ENCODE data around the gene ZBTB7A.

Gene ZBTB7A

DNA sequence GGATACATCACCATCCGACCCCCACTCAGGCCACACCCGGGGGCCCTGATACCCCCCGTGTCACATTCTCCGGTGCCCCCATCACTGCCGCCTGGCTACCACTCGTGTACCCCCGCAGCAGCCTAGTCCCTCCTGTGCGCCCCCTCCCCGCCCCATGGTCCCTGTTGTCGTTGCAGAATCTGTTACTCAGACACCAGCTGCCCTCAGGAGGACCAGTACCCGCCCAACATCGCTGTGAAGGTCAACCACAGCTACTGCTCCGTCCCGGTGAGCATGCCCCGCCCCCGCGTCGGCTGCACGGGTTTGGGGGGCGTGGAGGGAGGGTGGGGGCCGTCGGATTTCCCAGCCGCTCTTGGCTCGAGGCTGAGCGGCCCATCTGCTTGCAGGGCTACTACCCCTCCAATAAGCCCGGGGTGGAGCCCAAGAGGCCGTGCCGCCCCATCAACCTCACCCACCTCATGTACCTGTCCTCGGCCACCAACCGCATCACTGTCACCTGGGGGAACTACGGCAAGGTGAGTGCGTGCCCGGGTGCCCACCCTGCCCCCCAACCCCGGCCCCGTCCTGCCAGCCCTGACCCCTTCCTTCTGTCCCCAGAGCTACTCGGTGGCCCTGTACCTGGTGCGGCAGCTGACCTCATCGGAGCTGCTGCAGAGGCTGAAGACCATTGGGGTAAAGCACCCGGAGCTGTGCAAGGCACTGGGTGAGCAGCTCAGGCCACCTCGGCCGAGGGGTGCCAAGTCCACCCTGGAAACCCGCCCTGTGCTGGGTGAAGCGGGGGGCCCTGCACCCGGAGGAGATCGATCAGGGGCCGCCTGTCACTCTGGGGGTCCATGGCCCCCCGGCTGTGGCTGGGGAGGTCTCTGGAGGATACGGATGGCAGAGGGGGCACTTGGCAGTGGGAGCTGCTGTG is 38.1 kb downstream of the ZBTB7A start:
- POLR2A ChIA-PET, result interaction anchor here (0.6 to 1.3 kb wide), 3 partner anchors 21 to 132 kb away, joined by 3 to 7 read pairs (median 4); partner anchors contain the start of genes EEF2 and PIAS4
- no peak for TF ChIP-seq ZNF677 (tag by site-specific recombination; IDR thresholded peaks at IDR 0.05)
- TF ChIP-seq ZNF629 (tag by site-specific recombination; IDR thresholded peaks at IDR 0.05), result no peak
- TF ChIP-seq ZNF544 (tag by site-specific recombination; IDR thresholded peaks at IDR 0.05), result no peak
- TF ChIP-seq ZNF239 (tag by site-specific recombination; IDR thresholded peaks at IDR 0.05), result no peak
- TF ChIP-seq KLF16 (tag by site-specific recombination; IDR thresholded peaks at IDR 0.05), result no peak
- TF ChIP-seq ZNF184 (tag by site-specific recombination; IDR thresholded peaks at IDR 0.05), result no peak
- TF ChIP-seq ZNF585B (tag by site-specific recombination; IDR thresholded peaks at IDR 0.05), result no peak
- TF ChIP-seq, protein P1, sequence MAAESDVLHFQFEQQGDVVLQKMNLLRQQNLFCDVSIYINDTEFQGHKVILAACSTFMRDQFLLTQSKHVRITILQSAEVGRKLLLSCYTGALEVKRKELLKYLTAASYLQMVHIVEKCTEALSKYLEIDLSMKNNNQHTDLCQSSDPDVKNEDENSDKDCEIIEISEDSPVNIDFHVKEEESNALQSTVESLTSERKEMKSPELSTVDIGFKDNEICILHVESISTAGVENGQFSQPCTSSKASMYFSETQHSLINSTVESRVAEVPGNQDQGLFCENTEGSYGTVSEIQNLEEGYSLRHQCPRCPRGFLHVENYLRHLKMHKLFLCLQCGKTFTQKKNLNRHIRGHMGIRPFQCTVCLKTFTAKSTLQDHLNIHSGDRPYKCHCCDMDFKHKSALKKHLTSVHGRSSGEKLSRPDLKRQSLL (tag by site-specific recombination; IDR thresholded peaks at IDR 0.05), result no peak
- no peak for TF ChIP-seq ZSCAN16 (tag by site-specific recombination; IDR thresholded peaks at IDR 0.05)
- TF ChIP-seq IKZF3 (tag by site-specific recombination; IDR thresholded peaks at IDR 0.05), result no peak
- no peak for TF ChIP-seq HOXA7 (CRISPR knock-in tag; IDR thresholded peaks at IDR 0.05; ENCODE audit: borderline replicate concordance)
- TF ChIP-seq ZNF660 (tag by site-specific recombination; IDR thresholded peaks at IDR 0.05), result no peak
- no peak for TF ChIP-seq ZNF350 (tag by site-specific recombination; IDR thresholded peaks at IDR 0.05)
- no peak for TF ChIP-seq ZNF76 (tag by site-specific recombination; IDR thresholded peaks at IDR 0.05; ENCODE audit: borderline replicate concordance, low read depth)
- TF ChIP-seq MYNN (tag by site-specific recombination; IDR thresholded peaks at IDR 0.05; ENCODE audit: borderline replicate concordance), result no peak
- TF ChIP-seq ZNF341 (tag by site-specific recombination; IDR thresholded peaks at IDR 0.05; ENCODE audit: low read depth), result no peak

DNA sequence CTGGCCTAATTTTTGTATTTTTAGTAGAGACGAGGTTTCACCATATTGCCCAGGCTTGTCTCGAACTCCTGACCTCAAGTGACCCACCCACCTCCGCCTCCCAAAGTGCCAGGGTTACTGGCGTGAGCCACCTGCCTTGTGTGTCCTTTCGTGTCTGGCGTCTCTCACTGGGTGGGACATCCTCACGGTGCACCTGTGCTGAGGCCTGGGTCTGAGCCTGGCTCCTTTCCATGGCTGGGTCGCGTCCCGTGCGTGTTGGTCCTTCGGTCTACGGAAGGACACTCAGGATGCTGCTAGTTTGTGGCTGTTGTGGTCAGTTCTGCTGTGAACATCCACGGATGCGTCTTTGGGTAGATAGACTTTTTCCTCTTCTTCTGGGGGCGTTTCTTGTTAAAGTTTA is 39.6 kb downstream of the ZBTB7A start:
- ChIA-PET CTCF (interaction anchor here (0.5 kb wide), 1 partner anchor 205 kb away, joined by 3 read pairs; no protein-coding TSS in a partner anchor), POLR2A (no interaction called here)
- Histone ChIP-seq H3K4me3 (ENCODE audit: low read depth, low read length) (no peak overlapping the region), H3K27ac (ENCODE audit: extremely low read depth, low read depth, low read length) (no peak overlapping the region), H3K4me1 (ENCODE audit: control insufficient read depth, insufficient read depth, low read length) (no peaks in the 10 kb centered on the region), H3K36me3 (ENCODE audit: control insufficient read depth in 2 of 2, insufficient read depth in 1 of 2, low read length in 2 of 2) (peaks cover 0 to 53% of the 10 kb centered on the region in 2 experiments; a peak in 2 of 3 replicates), H3K9me3 (ENCODE audit: control insufficient read depth, insufficient read depth, low read depth, low read length) (no peaks in the 10 kb centered on the region)
- TF ChIP-seq ZNF621 (tag by site-specific recombination; IDR thresholded peaks at IDR 0.05) (no peak), ZNF24 (tag by site-specific recombination; IDR thresholded peaks at IDR 0.05) (no peak), GLIS1 (tag by site-specific recombination; IDR thresholded peaks at IDR 0.05) (no peak), ZNF600 (tag by site-specific recombination; IDR thresholded peaks at IDR 0.05) (no peak), ZNF558 (tag by site-specific recombination; IDR thresholded peaks at IDR 0.05) (no peak), ZNF138 (tag by site-specific recombination; IDR thresholded peaks at IDR 0.05; ENCODE audit: borderline replicate concordance) (no peak), BCL11B (tag by site-specific recombination; IDR thresholded peaks at IDR 0.05; ENCODE audit: low read depth) (no peak), ZNF169 (tag by site-specific recombination; IDR thresholded peaks at IDR 0.05) (no peak), ZNF146 (tag by site-specific recombination; IDR thresholded peaks at IDR 0.05) (no peak), ZNF280D (tag by site-specific recombination; IDR thresholded peaks at IDR 0.05) (no peak), ZNF394 (tag by site-specific recombination; IDR thresholded peaks at IDR 0.05; ENCODE audit: borderline replicate concordance) (no peak)
- TF ChIP-seq, protein P2, sequence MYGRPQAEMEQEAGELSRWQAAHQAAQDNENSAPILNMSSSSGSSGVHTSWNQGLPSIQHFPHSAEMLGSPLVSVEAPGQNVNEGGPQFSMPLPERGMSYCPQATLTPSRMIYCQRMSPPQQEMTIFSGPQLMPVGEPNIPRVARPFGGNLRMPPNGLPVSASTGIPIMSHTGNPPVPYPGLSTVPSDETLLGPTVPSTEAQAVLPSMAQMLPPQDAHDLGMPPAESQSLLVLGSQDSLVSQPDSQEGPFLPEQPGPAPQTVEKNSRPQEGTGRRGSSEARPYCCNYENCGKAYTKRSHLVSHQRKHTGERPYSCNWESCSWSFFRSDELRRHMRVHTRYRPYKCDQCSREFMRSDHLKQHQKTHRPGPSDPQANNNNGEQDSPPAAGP (tag by site-specific recombination; IDR thresholded peaks at IDR 0.05), result no peak
- TF ChIP-seq, protein P3, sequence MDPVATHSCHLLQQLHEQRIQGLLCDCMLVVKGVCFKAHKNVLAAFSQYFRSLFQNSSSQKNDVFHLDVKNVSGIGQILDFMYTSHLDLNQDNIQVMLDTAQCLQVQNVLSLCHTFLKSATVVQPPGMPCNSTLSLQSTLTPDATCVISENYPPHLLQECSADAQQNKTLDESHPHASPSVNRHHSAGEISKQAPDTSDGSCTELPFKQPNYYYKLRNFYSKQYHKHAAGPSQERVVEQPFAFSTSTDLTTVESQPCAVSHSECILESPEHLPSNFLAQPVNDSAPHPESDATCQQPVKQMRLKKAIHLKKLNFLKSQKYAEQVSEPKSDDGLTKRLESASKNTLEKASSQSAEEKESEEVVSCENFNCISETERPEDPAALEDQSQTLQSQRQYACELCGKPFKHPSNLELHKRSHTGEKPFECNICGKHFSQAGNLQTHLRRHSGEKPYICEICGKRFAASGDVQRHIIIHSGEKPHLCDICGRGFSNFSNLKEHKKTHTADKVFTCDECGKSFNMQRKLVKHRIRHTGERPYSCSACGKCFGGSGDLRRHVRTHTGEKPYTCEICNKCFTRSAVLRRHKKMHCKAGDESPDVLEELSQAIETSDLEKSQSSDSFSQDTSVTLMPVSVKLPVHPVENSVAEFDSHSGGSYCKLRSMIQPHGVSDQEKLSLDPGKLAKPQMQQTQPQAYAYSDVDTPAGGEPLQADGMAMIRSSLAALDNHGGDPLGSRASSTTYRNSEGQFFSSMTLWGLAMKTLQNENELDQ (tag by site-specific recombination; IDR thresholded peaks at IDR 0.05; ENCODE audit: low read depth), result no peak

More for the DNA sequence above, 38.1 kb downstream of the ZBTB7A start:
- H3K4me1 ChIP-seq (ENCODE audit: control insufficient read depth, insufficient read depth, low read length), result no peaks in the 10 kb centered on the region
- CTCF ChIA-PET, result no interaction called here
- no peak overlapping the region for H3K4me3 ChIP-seq (ENCODE audit: low read depth, low read length)
- no peak overlapping the region for H3K27ac ChIP-seq (ENCODE audit: extremely low read depth, low read depth, low read length)
- peaks cover 0 to 62% of the 10 kb centered on the region in 2 experiments; a peak in 2 of 3 replicates for H3K36me3 ChIP-seq (ENCODE audit: control insufficient read depth in 2 of 2, insufficient read depth in 1 of 2, low read length in 2 of 2)
- no peaks in the 10 kb centered on the region for H3K9me3 ChIP-seq (ENCODE audit: control insufficient read depth, insufficient read depth, low read depth, low read length)

Measured in HEK293 (cell line).